CD4-positive, alpha-beta T cell (primary cell): Measurements from ENCODE around the gene ECHDC3. TPM values are rescaled to one million over a fixed set of nuclear protein-coding genes. Genes with fewer than 3 reads are reported as not detected.

Experiments used
- ATAC-seq: fragments of 200-7000 bp; cut with Tn5 transposase; one replicate; pipeline ENCODE4 v1.10.0; 2022; ENCODE audit warnings: mild to moderate bottlenecking; ENCODE audit not compliant: poor library complexity
- CTCF ChIA-PET: fragments of 350-600 bp; sonication (Branson Sonifier 250); formaldehyde crosslinking; loops from one replicate; lab custom pipeline; 2021; ENCODE audit warnings: antibody characterized with exemption, inconsistent platforms; lab: Charles Lee
- POLR2A ChIA-PET: fragments of 350-600 bp; sonication (Branson Sonifier 250); formaldehyde crosslinking; loops from one replicate; lab custom pipeline; 2021; ENCODE audit warnings: antibody characterized with exemption, inconsistent platforms; lab: Charles Lee
- DNase-seq, 14 experiments: peaks; one replicate each; pipeline ENCODE4 v3.0.0-alpha.2; 2013 to 2020; ENCODE audit warnings: mixed read lengths in 2 of 14
- H3K27ac ChIP-seq, 2 donors: one replicate each; pipeline versions ENCODE4 v1.5.1 to v1.7.0; 2013; ENCODE audit warnings: low read length in 2 of 2, low read depth in 1 of 2, mild to moderate bottlenecking in 1 of 2
- H3K27me3 ChIP-seq, 2 experiments: 1 replicate in 1 of 2; 2 replicates in 1 of 2; pipeline versions ENCODE4 v1.6.1 to v1.7.0; 2013; ENCODE audit warnings: low read length in 2 of 2, control low read depth in 1 of 2, mild to moderate bottlenecking in 1 of 2, moderate library complexity in 1 of 2; ENCODE audit not compliant: insufficient read depth in 2 of 2, control insufficient read depth in 1 of 2
- H3K36me3 ChIP-seq: one replicate; pipeline ENCODE4 v1.6.1; 2013; ENCODE audit warnings: low read length, control low read depth; ENCODE audit not compliant: insufficient read depth
- H3K4me1 ChIP-seq: one replicate; pipeline ENCODE4 v1.6.1; 2013; ENCODE audit warnings: low read length, control low read depth; ENCODE audit not compliant: insufficient read depth
- H3K4me3 ChIP-seq: one replicate; pipeline ENCODE4 v1.5.1; 2013; ENCODE audit warnings: mild to moderate bottlenecking, low read length, moderate library complexity
- H3K9me3 ChIP-seq, 2 experiments: 1 replicate in 1 of 2; 2 replicates in 1 of 2; pipeline versions ENCODE4 v1.6.1 to v1.7.0; 2013; ENCODE audit warnings: low read length in 2 of 2, mild to moderate bottlenecking in 2 of 2, control low read depth in 1 of 2, moderate library complexity in 1 of 2; ENCODE audit not compliant: control insufficient read depth in 1 of 2, insufficient read depth in 1 of 2
- H3K27ac Mint-ChIP-seq: one replicate; pipeline ENCODE4 v1.8.0; 2020; ENCODE audit warnings: mixed read lengths
- H3K27me3 Mint-ChIP-seq: one replicate; pipeline ENCODE4 v1.8.0; 2021; ENCODE audit warnings: mixed read lengths
- H3K36me3 Mint-ChIP-seq: one replicate; pipeline ENCODE4 v1.8.0; 2021; ENCODE audit warnings: low read depth, mixed read lengths
- H3K4me1 Mint-ChIP-seq: one replicate; pipeline ENCODE4 v1.8.0; 2021; ENCODE audit warnings: low read depth, mixed read lengths
- H3K4me3 Mint-ChIP-seq: one replicate; pipeline ENCODE4 v1.8.0; 2020; ENCODE audit warnings: mild to moderate bottlenecking, mixed read lengths
- H3K9me3 Mint-ChIP-seq: one replicate; pipeline ENCODE4 v1.8.0; 2020; ENCODE audit warnings: mixed read lengths
- intact Hi-C, 2 experiments: fragments of 100-400 bp; cut with DNase I in 1 of 2; cut with micrococcal nuclease in 1 of 2; formaldehyde crosslinking; loops; one replicate each; pipeline versions ENCODE4 v1.15.1 to v1.9.0; 2023 to 2025; cut with DNase I, micrococcal nuclease
- total RNA-seq, 174 experiments: library from RNA in 2 of 174; stranded (reverse) in 2 of 174; gene quantifications; one replicate each; pipeline ENCODE4 v1.2.3 and lab custom pipeline; 2021 to 2026
- TF ChIP-seq, protein P1 (sequence below): fragments of 200-600 bp; IDR thresholded peaks from one replicate; pipeline ENCODE4 v1.8.0; 2022; ENCODE audit warnings: antibody characterized with exemption, mild to moderate bottlenecking

ECHDC3 gene
- total RNA-seq, 2 experiments from 2014 or later: 1.5 to 1.6 TPM

DNA sequence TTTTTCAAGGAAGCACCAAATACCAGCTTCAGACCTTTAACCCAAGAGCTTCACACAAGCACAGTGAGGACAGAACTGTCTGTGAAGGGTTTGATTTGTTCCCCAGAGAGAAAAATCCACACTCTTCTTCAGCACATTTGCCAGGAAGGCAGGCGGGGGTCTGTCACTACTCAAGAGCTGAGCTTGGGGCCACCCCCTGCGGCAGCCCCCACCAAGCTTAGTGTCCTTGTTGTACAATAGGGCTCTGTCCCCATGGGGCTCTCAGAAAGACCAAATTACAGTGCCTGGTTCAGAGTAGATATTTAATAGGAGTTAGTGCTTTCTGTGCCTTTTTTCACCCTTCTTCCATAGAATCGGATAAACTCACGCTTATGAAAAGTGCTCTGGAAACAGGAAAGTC, 12.4 kb downstream of the ECHDC3 start:
- Mint-ChIP-seq H3K4me3 (no peak overlapping the region), H3K27me3 (no peaks in the 10 kb centered on the region), H3K36me3 (peaks cover 6% of the 10 kb centered on the region), H3K9me3 (no peaks in the 10 kb centered on the region), H3K27ac (no peak overlapping the region), H3K4me1 (peaks cover 6% of the 10 kb centered on the region)
- no peak overlapping the region for H3K27ac ChIP-seq
- no peak for ATAC-seq
- TF ChIP-seq, protein P1, sequence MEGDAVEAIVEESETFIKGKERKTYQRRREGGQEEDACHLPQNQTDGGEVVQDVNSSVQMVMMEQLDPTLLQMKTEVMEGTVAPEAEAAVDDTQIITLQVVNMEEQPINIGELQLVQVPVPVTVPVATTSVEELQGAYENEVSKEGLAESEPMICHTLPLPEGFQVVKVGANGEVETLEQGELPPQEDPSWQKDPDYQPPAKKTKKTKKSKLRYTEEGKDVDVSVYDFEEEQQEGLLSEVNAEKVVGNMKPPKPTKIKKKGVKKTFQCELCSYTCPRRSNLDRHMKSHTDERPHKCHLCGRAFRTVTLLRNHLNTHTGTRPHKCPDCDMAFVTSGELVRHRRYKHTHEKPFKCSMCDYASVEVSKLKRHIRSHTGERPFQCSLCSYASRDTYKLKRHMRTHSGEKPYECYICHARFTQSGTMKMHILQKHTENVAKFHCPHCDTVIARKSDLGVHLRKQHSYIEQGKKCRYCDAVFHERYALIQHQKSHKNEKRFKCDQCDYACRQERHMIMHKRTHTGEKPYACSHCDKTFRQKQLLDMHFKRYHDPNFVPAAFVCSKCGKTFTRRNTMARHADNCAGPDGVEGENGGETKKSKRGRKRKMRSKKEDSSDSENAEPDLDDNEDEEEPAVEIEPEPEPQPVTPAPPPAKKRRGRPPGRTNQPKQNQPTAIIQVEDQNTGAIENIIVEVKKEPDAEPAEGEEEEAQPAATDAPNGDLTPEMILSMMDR: no peak
- intact Hi-C loops: no loop called here
- no peak overlapping the region for H3K4me3 ChIP-seq
- ChIA-PET POLR2A (no interaction called here), CTCF (interaction anchor here (0.7 kb wide), 1 partner anchor 208 kb away, joined by 3 read pairs; no protein-coding TSS in a partner anchor)
- no peaks in the 10 kb centered on the region for H3K9me3 ChIP-seq
- DNase-seq: no peak
- no peaks in the 10 kb centered on the region for H3K36me3 ChIP-seq
- H3K4me1 ChIP-seq: no peaks in the 10 kb centered on the region
- H3K27me3 ChIP-seq: no peaks in the 10 kb centered on the region

GRCh38 chr10:11755512-11756263, 13.5 kb downstream of the ECHDC3 start:
- Histone ChIP-seq H3K27me3 (no peaks in the 10 kb centered on the region), H3K4me3 (no peak overlapping the region), H3K27ac (no peak overlapping the region), H3K9me3 (no peaks in the 10 kb centered on the region), H3K36me3 (no peaks in the 10 kb centered on the region), H3K4me1 (no peaks in the 10 kb centered on the region)
- intact Hi-C loops: loop anchor here in 1 of 2 experiments (2.0 kb wide), 1 partner anchor 13 kb away; the partner anchor contains the start of gene ECHDC3
- TF ChIP-seq, protein P1: no peak
- Mint-ChIP-seq H3K27ac (no peak overlapping the region), H3K36me3 (peaks cover 6% of the 10 kb centered on the region), H3K27me3 (no peaks in the 10 kb centered on the region), H3K4me3 (no peak overlapping the region), H3K9me3 (no peaks in the 10 kb centered on the region), H3K4me1 (peaks cover 6% of the 10 kb centered on the region)
- ATAC-seq: no peak
- ChIA-PET CTCF (interaction anchor here (4.4 kb wide), 1 partner anchor 240 kb away, joined by 30 read pairs; no protein-coding TSS in a partner anchor), POLR2A (no interaction called here)
- no peak for DNase-seq

GRCh38 chr10:11756766-11757315, 14.7 kb downstream of the ECHDC3 start:
- Histone ChIP-seq H3K27ac (no peak overlapping the region), H3K4me3 (no peak overlapping the region), H3K9me3 (peaks cover 0 to 5% of the 10 kb centered on the region in 2 experiments), H3K4me1 (no peaks in the 10 kb centered on the region), H3K27me3 (no peaks in the 10 kb centered on the region), H3K36me3 (no peaks in the 10 kb centered on the region)
- POLR2A ChIA-PET: interaction anchor here (1.0 kb wide), 1 partner anchor 46 kb away, joined by 3 read pairs; no protein-coding TSS in a partner anchor
- ATAC-seq (no peak), DNase-seq (no peak)
- intact Hi-C loops: loop anchor here in 1 of 2 experiments (2.0 kb wide), 1 partner anchor 14 kb away; the partner anchor contains the start of gene ECHDC3
- CTCF ChIA-PET: interaction anchor here (1.0 to 4.4 kb wide), 5 partner anchors 32 to 244 kb away, joined by 3 to 30 read pairs (median 11); no protein-coding TSS in a partner anchor
- no peaks in the 10 kb centered on the region for H3K27me3 Mint-ChIP-seq
- no peaks in the 10 kb centered on the region for H3K9me3 Mint-ChIP-seq
- no peak overlapping the region for H3K27ac Mint-ChIP-seq
- no peak overlapping the region for H3K4me3 Mint-ChIP-seq
- H3K4me1 Mint-ChIP-seq: peaks cover 6% of the 10 kb centered on the region
- no peaks in the 10 kb centered on the region for H3K36me3 Mint-ChIP-seq
- TF ChIP-seq, protein P1: no peak
